Mesothelial cell of epicardium (in vitro differentiated cells): ENCODE results near the gene REX1BD. TPM values are rescaled to one million over a fixed set of nuclear protein-coding genes. Genes with fewer than 3 reads are reported as not detected.
"Not testable (repeated sequence)": the region's sequence is repeated elsewhere in the genome, so short reads cannot be mapped to it uniquely, and the experiment has no call there.

Source experiments
- DNase-seq, 2 experiments: peaks; one replicate each; pipeline ENCODE4 v3.0.0; 2021; ENCODE audit warnings: low spot score in 2 of 2; ENCODE audit not compliant: unreplicated experiment in 2 of 2
- H3K27ac Mint-ChIP-seq: 2 replicates; pipeline ENCODE4 v1.8.0; 2021; ENCODE audit warnings: mixed read lengths
- H3K27me3 Mint-ChIP-seq: 2 replicates; pipeline ENCODE4 v1.8.0; 2021; ENCODE audit warnings: low read depth, mixed read lengths
- H3K36me3 Mint-ChIP-seq: 2 replicates; pipeline ENCODE4 v1.8.0; 2021; ENCODE audit warnings: mixed read lengths
- H3K4me1 Mint-ChIP-seq: 2 replicates; pipeline ENCODE4 v1.8.0; 2021; ENCODE audit warnings: mixed read lengths
- H3K4me3 Mint-ChIP-seq: 2 replicates; pipeline ENCODE4 v1.8.0; 2021; ENCODE audit warnings: mild to moderate bottlenecking, moderate library complexity, mixed read lengths
- H3K9me3 Mint-ChIP-seq: 2 replicates; pipeline ENCODE4 v1.8.0; 2021; ENCODE audit warnings: mixed read lengths
- total RNA-seq: library from RNA; stranded (reverse); gene quantifications from 3 replicates; pipeline ENCODE4 v1.2.1, GENCODE V29; 2021
- TF ChIP-seq, protein P1 (sequence below): fragments of 200-600 bp; sonication (generic); IDR thresholded peaks from one replicate; pipeline ENCODE4 v1.5.0; 2021; ENCODE audit warnings: antibody characterized with exemption; ENCODE audit not compliant: unreplicated experiment

Gene REX1BD
- 56.5 to 58.8 TPM (median 58.3 TPM) in 3 replicates for total RNA-seq

DNA sequence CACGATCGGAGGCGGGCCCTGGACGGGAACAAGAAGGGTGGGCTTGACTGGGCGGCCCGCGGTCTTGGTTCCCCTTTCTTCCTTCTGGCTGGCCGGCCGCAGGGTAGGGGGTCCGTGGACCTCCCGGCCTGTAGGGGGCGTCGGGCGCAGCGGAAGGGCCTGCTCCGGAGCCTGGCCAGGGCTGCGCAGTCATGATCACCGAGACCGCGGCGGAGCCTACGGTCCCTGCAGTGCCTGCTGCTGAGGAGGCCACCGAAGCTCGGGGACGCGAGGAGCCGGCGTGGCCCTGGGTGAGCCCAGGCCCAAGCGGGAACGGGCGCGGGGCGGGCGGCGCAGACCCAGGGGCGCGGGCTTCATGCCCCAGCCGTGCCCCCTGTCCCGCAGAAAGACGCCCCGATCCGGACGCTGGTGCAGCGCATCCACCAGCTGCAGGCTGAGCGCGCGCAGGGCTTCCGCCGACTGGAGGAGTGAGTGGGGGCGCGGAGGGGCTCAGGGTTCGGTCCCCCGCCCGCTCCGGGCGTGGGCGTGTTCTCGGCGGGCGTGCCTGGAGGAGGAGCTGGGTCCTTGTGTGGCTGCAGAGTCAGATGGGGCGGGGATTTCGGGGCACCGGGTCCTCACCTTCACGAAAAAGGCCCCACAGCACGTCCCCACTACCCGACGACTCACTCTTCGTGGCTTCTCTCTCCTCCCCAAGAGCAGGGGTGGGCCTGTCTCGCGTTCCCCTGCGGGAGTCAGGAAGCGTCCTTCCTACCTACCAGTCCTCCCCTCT lies at the start of gene REX1BD:
Gene REX1BD (plus strand): TSS at position 188 of the 769 bp plus-strand sequence. CDS start 4 bp downstream, at position 192.
- Mint-ChIP-seq H3K27me3 (peaks cover 11% of the 10 kb centered on the region), H3K4me3 (peak within 1 kb of the TSS; percentile 73), H3K4me1 (peaks cover 23% of the 10 kb centered on the region), H3K27ac (peak within 1 kb of the TSS; percentile 88), H3K36me3 (peaks cover 2% of the 10 kb centered on the region), H3K9me3 (no peaks in the 10 kb centered on the region)
- peak; percentile 72 to 86 for DNase-seq
- TF ChIP-seq, protein P1, sequence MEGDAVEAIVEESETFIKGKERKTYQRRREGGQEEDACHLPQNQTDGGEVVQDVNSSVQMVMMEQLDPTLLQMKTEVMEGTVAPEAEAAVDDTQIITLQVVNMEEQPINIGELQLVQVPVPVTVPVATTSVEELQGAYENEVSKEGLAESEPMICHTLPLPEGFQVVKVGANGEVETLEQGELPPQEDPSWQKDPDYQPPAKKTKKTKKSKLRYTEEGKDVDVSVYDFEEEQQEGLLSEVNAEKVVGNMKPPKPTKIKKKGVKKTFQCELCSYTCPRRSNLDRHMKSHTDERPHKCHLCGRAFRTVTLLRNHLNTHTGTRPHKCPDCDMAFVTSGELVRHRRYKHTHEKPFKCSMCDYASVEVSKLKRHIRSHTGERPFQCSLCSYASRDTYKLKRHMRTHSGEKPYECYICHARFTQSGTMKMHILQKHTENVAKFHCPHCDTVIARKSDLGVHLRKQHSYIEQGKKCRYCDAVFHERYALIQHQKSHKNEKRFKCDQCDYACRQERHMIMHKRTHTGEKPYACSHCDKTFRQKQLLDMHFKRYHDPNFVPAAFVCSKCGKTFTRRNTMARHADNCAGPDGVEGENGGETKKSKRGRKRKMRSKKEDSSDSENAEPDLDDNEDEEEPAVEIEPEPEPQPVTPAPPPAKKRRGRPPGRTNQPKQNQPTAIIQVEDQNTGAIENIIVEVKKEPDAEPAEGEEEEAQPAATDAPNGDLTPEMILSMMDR = peak; percentile 87

DNA sequence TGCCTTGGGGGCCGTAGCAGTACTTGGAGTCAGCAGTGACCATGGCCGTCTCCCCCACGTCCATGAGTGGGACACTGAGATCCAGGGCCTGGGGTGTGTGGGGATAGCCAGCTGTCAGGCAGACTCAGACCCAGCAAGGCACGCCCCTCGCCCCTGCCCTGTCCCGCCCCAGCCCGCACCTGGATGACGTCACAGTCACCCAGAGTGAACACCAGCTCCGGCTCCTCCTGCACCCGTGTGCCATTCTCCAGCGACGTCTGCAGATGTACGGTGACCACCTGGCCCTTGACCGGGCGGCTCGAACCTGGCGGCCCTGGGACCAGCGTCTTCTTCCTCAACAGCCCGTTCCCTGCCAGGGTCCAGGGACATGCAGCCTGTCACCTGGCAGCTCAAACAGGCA lies 49.2 kb upstream of the REX1BD start:
- Mint-ChIP-seq H3K9me3 (no peaks in the 10 kb centered on the region), H3K4me1 (peaks cover 10% of the 10 kb centered on the region), H3K36me3 (peaks cover 16% of the 10 kb centered on the region), H3K27me3 (no peaks in the 10 kb centered on the region), H3K27ac (no peak overlapping the region), H3K4me3 (no peak overlapping the region)
- TF ChIP-seq, protein P1 = no peak
- DNase-seq = no peak

DNA sequence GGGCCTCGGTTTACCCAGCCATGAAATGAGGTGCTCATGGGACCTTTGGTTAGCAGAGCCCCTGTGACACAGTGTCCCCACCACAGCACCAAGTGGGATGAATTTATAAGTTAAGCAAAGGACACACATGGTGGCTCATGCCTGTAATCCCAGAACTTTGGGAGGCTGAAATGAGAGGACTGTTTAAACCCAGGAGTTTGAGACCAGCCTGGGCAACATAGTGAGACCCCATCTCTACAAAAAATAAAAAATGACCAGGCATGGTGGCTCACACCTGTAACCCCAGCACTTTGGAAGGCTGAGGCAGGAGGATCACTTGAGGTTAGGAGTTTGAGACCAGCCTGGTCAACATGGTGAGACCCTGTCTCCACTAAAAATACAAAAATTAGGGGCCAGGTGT lies 48.4 kb upstream of the REX1BD start:
- H3K27me3 Mint-ChIP-seq, H3K9me3 Mint-ChIP-seq, H3K4me1 Mint-ChIP-seq, DNase-seq, H3K27ac Mint-ChIP-seq, H3K4me3 Mint-ChIP-seq: not testable (repeated sequence)
- H3K36me3 Mint-ChIP-seq = peaks cover 13% of the 10 kb centered on the region

DNA sequence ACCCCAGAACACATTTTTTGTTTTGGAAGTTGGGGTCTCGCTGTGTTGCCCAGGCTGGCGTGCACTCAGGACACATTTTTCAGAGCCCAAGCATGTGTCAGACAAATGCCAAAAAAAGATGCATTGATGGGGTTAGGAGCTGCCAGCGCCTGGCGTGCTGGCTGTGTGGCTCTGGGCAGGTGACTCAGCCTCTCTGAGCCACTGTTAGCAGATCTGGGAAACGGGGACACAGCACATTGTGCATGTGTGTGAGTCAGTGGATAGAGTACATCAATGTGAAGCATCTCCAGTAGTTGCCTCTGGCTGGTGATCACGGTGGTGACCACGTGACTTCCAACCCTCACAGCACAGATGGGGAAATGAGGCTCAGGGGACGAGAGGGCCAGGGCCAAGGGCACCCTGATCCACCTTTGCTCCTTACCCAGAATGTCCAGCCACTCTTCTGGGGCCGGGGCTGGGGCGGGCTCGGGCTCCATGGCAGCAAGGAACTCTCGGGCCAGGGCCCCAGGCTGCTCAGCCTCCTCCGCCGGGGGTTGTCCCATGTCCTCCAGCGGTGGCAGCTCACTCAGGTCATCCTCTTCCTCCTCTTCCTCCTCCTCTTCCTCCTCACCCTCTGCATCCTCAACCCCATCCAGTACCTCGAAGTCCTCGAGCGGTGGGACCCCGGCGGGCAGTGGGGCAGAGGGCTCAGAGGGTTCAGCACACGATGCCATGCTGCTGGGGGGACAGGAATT lies 47.2 kb upstream of the REX1BD start:
- TF ChIP-seq, protein P1 = no peak
- Mint-ChIP-seq H3K36me3 (peaks cover 5% of the 10 kb centered on the region), H3K4me1 (peaks cover 10% of the 10 kb centered on the region), H3K4me3 (peak overlapping the region; percentile 30), H3K27ac (no peak overlapping the region), H3K27me3 (no peaks in the 10 kb centered on the region), H3K9me3 (no peaks in the 10 kb centered on the region)
- no peak for DNase-seq

DNA sequence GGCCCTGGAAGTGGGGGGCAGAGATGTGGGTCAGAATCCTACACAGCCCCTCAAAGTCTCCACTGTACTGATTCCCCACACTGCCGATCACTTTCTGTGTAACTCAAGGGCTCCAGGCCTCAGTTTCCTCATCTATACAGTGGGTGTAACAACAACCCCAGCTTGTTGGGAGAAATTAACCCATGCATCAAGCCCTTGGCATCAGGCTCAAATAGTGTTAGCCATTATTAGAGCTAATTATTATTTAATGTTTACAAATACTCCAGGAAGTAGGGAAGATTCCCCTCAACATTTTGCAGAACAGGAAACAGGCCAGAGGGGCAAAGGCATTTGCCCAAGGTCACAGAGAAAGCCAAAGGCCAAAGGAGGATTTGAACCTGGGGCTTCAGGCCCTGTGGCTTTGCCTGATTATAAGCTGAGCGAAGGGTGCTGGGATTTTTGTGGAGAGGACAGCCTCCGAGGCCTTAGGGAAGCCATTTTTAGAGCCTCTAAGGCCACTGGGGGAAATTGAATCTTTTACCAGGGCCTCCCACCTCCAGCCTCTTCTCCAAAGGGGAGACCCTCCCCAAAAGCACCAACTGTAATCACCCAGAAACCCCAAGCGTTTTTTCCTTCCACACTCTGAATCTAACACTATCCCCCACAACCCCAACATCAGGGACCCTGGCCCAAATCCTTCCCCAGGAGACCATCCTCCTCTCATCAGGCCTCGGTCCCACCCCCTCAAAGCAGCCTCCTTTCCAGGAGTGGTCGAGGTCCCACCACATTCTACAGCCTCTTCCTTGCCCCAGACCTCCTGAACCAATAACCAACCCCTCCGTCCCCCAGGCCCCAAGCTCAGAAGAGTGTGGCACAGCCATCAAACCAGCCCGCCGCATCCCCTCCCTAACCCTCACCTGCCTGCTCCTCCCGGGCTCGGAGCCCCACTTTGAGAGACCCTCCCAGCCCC lies 46.3 kb upstream of the REX1BD start:
- DNase-seq = no peak
- peak overlapping the region; percentile 83 for H3K4me3 Mint-ChIP-seq
- TF ChIP-seq, protein P1 = no peak
- no peaks in the 10 kb centered on the region for H3K9me3 Mint-ChIP-seq
- H3K4me1 Mint-ChIP-seq = peaks cover 10% of the 10 kb centered on the region
- no peaks in the 10 kb centered on the region for H3K27me3 Mint-ChIP-seq
- H3K27ac Mint-ChIP-seq = peak overlapping the region; percentile 86
- no peaks in the 10 kb centered on the region for H3K36me3 Mint-ChIP-seq
